RPMI8226 (cell line): ENCODE data around the gene PLS3.
"Not testable (repeated sequence)": the region's sequence is repeated elsewhere in the genome, so short reads cannot be mapped to it uniquely, and the experiment has no call there.

Experiments
- DNase-seq: peaks from one replicate; pipeline ENCODE4 v3.0.0-alpha.2; 2015

The PLS3 gene

GRCh38 chrX:115616943-115617563, 56.1 kb downstream of the PLS3 start:
- DNase-seq: no peak

DNA sequence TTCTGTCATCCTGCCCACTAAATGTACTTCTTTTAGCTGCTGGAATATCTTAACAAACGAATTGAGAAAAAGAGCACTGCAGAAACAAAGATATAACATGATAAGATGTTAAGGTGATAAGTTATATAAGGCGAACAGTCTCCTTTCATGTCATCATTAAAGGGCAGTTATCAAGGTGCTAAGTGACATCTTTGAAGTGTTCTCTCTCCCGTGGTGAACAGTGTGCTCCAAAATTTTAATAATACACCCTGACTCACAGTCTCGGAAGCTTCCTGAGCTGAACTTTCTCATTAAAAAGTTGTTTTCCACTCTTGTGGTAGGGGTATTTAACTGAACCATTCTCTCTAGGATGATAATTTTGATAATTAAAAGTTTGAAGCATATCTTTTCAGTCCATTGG, 61.6 kb downstream of the PLS3 start:
- no peak for DNase-seq

- DNase-seq: no peak
These were observed 63.9 kb downstream of the PLS3 start for GRCh38 chrX:115624916-115625315.

- no peak for DNase-seq
These were observed 64.8 kb downstream of the PLS3 start for GRCh38 chrX:115625572-115626301.

GRCh38 chrX:115630204-115630603, 69.2 kb downstream of the PLS3 start:
- no peak for DNase-seq

- DNase-seq: no peak
These were observed 71.5 kb downstream of the PLS3 start for GRCh38 chrX:115632455-115632854.

DNA sequence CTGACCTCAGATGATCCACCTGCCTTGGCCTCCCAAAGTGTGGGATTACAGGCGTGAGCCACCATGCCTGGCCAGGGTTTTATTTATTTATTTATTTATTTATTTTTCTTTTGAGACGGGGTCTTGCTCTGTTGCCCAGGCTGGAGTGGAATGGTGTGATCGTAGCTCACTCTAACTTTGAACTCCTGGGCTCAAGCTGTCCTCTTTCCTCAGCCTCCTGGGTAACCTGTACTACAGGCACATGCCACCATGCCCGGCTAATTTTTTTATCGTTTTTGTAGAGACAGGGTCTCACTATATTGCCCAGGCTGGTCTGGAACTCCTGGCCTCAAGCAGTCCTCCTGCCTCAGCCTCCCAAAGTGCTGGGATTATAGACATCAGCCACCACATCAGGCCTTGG, 72.4 kb downstream of the PLS3 start:
- not testable (repeated sequence) for DNase-seq

- no peak for DNase-seq
These were observed 78.4 kb downstream of the PLS3 start for GRCh38 chrX:115639334-115639880.

- no peak for DNase-seq
These were observed 81.3 kb downstream of the PLS3 start for GRCh38 chrX:115642311-115642710.

DNA sequence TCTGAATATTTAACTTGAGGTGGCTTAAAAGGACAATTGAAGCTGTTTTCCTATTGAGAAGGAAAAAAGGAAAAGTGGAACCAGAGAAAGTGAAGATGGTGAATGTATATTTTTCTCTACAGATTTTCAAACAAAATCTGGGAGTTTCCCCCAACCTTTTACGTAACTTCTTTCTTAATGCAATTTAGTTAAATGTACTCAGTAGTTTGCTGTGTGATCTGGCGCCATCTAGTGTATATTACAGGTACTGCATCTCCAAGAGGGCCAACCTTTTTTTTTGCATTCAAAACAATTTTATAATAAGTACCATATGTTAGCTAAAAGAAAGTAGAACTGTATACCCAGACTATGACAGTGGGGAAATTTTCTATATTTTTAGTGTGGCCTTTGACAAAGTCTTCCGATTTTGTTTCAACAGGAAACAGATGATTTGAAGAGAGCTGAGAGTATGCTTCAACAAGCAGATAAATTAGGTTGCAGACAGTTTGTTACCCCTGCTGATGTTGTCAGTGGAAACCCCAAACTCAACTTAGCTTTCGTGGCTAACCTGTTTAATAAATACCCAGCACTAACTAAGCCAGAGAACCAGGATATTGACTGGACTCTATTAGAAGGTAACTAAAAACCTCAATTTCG, 82.0 kb downstream of the PLS3 start:
- peak; percentile 52 for DNase-seq

DNA sequence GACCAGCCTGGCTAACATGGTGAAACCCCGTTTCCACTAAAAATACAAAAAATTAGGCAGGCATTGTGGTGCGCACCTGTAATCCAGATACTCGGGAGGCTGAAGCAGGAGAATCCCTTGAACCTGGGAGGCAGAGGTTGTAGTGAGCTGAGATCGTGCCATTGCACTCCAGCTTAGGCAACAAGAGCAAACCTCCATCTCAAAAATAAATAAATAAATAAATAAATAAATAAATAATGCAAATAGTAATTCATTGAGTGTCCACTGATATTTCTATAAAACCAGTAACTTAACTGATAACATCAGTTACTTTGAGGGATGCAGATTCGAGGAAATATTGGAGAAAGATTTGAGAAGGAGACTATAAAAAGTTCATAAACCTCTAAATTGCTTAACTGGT, 83.4 kb downstream of the PLS3 start:
- DNase-seq: not testable (repeated sequence)

GRCh38 chrX:115649461-115650063, 88.6 kb downstream of the PLS3 start:
- no peak for DNase-seq

GRCh38 chrX:115650449-115650848, 89.5 kb downstream of the PLS3 start:
- no peak for DNase-seq

GRCh38 chrX:115650916-115651315, 89.9 kb downstream of the PLS3 start:
- DNase-seq: peak; percentile 66

DNA sequence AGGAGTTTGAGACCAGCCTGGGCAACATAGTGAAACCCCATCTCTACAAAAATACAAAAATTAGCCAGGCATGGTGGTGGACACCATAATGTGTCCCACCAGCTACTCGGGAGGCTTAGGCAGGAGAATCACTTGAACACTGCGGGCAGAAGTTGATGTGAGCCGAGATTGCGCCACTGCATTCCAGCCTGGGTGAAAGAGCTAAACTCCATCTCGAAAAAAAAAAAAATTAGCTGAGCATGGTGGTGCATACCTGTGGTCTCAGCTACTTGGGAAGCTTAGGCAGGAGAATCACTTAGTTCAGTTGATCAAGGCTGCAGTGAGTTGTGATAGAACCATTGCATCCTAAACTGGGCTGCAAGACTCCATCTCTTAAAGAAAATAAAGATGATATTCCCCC, 91.2 kb downstream of the PLS3 start:
- DNase-seq: no peak

DNA sequence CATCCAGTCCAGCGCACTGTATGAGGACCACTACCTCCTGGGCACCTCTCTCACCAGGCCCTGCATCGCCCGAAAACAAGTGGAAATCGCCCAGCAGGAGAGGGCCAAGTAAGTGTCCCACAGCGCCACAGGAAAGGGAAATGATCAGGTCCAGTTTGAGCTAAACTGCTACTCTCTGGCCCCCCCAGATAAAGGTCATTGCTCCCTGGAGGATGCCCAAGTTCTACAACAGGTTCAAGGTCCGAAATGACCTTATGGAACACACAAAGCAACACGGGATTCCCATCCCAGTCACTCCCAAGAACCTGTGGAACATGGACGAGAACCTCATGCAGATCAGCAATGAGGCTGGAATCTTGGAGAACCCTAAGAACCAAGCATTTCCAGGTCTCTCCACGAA, 104.1 kb downstream of the PLS3 start:
- no peak for DNase-seq

- peak; percentile 9 for DNase-seq
These were observed 118.5 kb downstream of the PLS3 start for GRCh38 chrX:115679460-115679859.

DNA sequence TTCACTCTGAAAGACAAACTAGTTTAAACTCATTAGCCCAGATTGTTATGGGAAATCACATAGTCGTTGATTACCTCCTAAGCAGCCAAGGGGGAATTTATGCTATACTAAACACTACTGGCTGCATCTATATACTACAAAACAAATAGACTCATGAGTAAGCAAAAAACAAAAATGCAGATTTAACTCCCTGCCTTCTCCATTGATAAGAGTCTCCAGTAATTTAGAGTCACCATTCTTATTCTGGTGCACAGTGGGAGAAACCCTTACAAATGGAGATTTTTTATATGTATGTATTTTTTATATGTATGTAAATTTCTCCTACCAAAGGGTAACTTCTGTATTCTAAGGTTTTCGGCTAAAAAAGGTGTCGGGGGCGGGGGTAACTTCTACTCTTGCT, 126.6 kb downstream of the PLS3 start:
- no peak for DNase-seq

GRCh38 chrX:115689931-115690330, 129.0 kb downstream of the PLS3 start:
- no peak for DNase-seq

- DNase-seq: peak; percentile 77
These were observed 129.7 kb downstream of the PLS3 start for GRCh38 chrX:115690511-115691216.

GRCh38 chrX:115693476-115693875, 132.5 kb downstream of the PLS3 start:
- no peak for DNase-seq

GRCh38 chrX:115694028-115694427, 133.1 kb downstream of the PLS3 start:
- DNase-seq: no peak

DNA sequence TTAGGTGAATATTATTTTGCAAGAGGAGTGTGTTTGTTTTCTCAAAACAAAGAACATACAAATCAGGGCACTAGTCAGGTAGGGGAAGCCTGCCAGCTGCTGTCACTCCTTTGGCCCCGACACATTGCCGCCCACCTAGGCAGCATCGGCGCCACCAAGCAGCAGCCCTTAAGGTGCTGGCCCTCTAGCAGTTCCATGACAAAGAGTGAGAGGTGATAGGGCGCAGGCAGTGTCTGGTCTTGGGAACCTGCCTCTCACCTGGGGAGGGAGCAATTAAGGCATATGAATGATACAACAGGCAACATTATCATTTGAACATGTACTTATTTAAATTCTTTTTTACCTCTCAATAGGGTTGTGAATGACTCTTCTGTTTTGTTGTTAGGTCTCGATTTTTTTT, 135.1 kb downstream of the PLS3 start:
- no peak for DNase-seq
